ENCODE measurements around the gene TBC1D17. TPM values are rescaled to one million over a fixed set of nuclear protein-coding genes. Genes with fewer than 3 reads are reported as not detected.

The TBC1D17 gene
- polyA plus RNA-seq, 1 donor (not counting 4 experiments of a cell fraction or from before 2014, with no cell fraction given): 9.4 TPM

- Histone ChIP-seq H3K79me2 (ENCODE audit: control insufficient read depth, insufficient read depth, low read length) (peaks cover 83% of the 10 kb centered on the region), H3K4me2 (ENCODE audit: control insufficient read depth, extremely low read depth, insufficient read depth, low read depth, low read length) (no peak overlapping the region), H3K4me1 (ENCODE audit: control insufficient read depth, extremely low read depth, insufficient read depth, low read length) (peaks cover 15% of the 10 kb centered on the region), H3K27me3 (ENCODE audit: control insufficient read depth, extremely low read depth, insufficient read depth, low read length) (no peaks in the 10 kb centered on the region), H3K27ac (ENCODE audit: control insufficient read depth, insufficient read depth, low read length) (no peak overlapping the region), H3K36me3 (ENCODE audit: control insufficient read depth in 2 of 2, extremely low read depth in 1 of 2, insufficient read depth in 2 of 2, low read length in 2 of 2) (peaks cover 23 to 46% of the 10 kb centered on the region in 2 experiments), H3K9me3 (ENCODE audit: control insufficient read depth, low read depth, low read length) (no peaks in the 10 kb centered on the region), H3K9ac (ENCODE audit: control insufficient read depth, extremely low read depth, insufficient read depth, low read length) (no peak overlapping the region), H2AFZ (ENCODE audit: control insufficient read depth, low read length) (no peak overlapping the region), H4K20me1 (ENCODE audit: control insufficient read depth, extremely low read depth, insufficient read depth, low read length) (peaks cover 5% of the 10 kb centered on the region), H3K4me3 (ENCODE audit: control insufficient read depth in 2 of 3, extremely low read depth in 1 of 3, insufficient read depth in 2 of 3, low read depth in 1 of 3, low read length in 3 of 3) (no peak overlapping the region), H3K9me1 (ENCODE audit: control insufficient read depth, extremely low read depth, insufficient read depth, low read length) (peaks cover 2% of the 10 kb centered on the region)
- TF ChIP-seq EZH2 (IDR thresholded peaks at IDR 0.05; ENCODE audit: low read length): no peak
- FAIRE-seq (no peak), DNase-seq (ENCODE audit: low read depth, low spot score) (no peak)
- dilution Hi-C loops (cut with MboI; ENCODE audit: extremely low pct_ligation_motif_present, low sequenced_read_pairs): no loop called here
Measured at GRCh38 chr19:49925486-49925885, 48.0 kb downstream of the TBC1D17 start.

DNA sequence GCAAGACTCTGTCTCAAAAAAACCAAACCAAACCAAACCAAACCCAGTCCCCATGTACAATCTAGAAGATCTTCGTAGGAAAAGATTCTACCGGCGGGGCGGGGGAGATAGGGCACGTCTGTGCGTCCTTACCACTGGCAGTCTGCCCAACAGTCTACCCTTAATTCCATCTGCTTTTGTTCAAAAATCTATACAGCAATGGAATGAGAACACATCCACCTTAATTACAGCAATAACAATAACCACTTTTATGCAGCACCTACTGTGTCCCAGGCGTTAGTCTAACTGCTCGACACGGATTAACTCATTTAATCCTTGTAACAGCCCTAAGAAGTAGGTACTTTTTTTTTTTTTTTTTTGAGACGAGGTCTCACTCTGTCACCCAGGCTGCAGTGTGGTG, 49.0 kb downstream of the TBC1D17 start:
- no peak overlapping the region for H3K9ac ChIP-seq (ENCODE audit: control insufficient read depth, extremely low read depth, insufficient read depth, low read length)
- DNase-seq (ENCODE audit: low read depth, low spot score) (no peak), FAIRE-seq (no peak)
- H3K9me1 ChIP-seq (ENCODE audit: control insufficient read depth, extremely low read depth, insufficient read depth, low read length): peaks cover 2% of the 10 kb centered on the region
- TF ChIP-seq EZH2 (IDR thresholded peaks at IDR 0.05; ENCODE audit: low read length): no peak
- TF ChIP-seq, protein P1, sequence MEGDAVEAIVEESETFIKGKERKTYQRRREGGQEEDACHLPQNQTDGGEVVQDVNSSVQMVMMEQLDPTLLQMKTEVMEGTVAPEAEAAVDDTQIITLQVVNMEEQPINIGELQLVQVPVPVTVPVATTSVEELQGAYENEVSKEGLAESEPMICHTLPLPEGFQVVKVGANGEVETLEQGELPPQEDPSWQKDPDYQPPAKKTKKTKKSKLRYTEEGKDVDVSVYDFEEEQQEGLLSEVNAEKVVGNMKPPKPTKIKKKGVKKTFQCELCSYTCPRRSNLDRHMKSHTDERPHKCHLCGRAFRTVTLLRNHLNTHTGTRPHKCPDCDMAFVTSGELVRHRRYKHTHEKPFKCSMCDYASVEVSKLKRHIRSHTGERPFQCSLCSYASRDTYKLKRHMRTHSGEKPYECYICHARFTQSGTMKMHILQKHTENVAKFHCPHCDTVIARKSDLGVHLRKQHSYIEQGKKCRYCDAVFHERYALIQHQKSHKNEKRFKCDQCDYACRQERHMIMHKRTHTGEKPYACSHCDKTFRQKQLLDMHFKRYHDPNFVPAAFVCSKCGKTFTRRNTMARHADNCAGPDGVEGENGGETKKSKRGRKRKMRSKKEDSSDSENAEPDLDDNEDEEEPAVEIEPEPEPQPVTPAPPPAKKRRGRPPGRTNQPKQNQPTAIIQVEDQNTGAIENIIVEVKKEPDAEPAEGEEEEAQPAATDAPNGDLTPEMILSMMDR (optimal IDR thresholded peaks at IDR 0.05 in 1 of 3, IDR thresholded peaks at IDR 0.05 in 1 of 3, conservative IDR thresholded peaks at IDR 0.05 in 1 of 3; ENCODE audit: extremely low read depth in 1 of 3, insufficient read depth in 2 of 3, low read length in 3 of 3): no peak
- no peak overlapping the region for H3K4me3 ChIP-seq (ENCODE audit: control insufficient read depth in 2 of 3, extremely low read depth in 1 of 3, insufficient read depth in 2 of 3, low read depth in 1 of 3, low read length in 3 of 3)
- no peaks in the 10 kb centered on the region for H3K27me3 ChIP-seq (ENCODE audit: control insufficient read depth, extremely low read depth, insufficient read depth, low read length)
- H3K4me2 ChIP-seq (ENCODE audit: control insufficient read depth, extremely low read depth, insufficient read depth, low read depth, low read length): no peak overlapping the region
- H3K36me3 ChIP-seq (ENCODE audit: control insufficient read depth in 2 of 2, extremely low read depth in 1 of 2, insufficient read depth in 2 of 2, low read length in 2 of 2): peaks cover 18 to 39% of the 10 kb centered on the region in 2 experiments
- peaks cover 15% of the 10 kb centered on the region for H3K4me1 ChIP-seq (ENCODE audit: control insufficient read depth, extremely low read depth, insufficient read depth, low read length)
- H3K27ac ChIP-seq (ENCODE audit: control insufficient read depth, insufficient read depth, low read length): no peak overlapping the region
- dilution Hi-C loops (cut with MboI; ENCODE audit: extremely low pct_ligation_motif_present, low sequenced_read_pairs): no loop called here
- no peak overlapping the region for H2AFZ ChIP-seq (ENCODE audit: control insufficient read depth, low read length)
- peaks cover 5% of the 10 kb centered on the region for H4K20me1 ChIP-seq (ENCODE audit: control insufficient read depth, extremely low read depth, insufficient read depth, low read length)
- peaks cover 73% of the 10 kb centered on the region for H3K79me2 ChIP-seq (ENCODE audit: control insufficient read depth, insufficient read depth, low read length)
- no peaks in the 10 kb centered on the region for H3K9me3 ChIP-seq (ENCODE audit: control insufficient read depth, low read depth, low read length)
